K562 (cell line): ENCODE data around the gene CAV1. TPM values are rescaled to one million over a fixed set of nuclear protein-coding genes. Genes with fewer than 3 reads are reported as not detected.

Experiments
- ARHGAP35 ChIP-seq: fragments of 450-650 bp; IDR thresholded peaks from 2 replicates; pipeline ENCODE4 v1.6.1; 2018; ENCODE audit not compliant: partially characterized antibody
- ETV5 ChIP-seq: sonication (generic); formaldehyde crosslinking; IDR thresholded peaks from 2 replicates; pipeline ENCODE4 v1.4.0; 2020; ENCODE audit warnings: low read depth, mild to moderate bottlenecking, missing genetic modification reagents
- ETV6 ChIP-seq, 3 experiments: fragments of 150-350 bp in 1 of 3; sonication (generic) in 1 of 3; formaldehyde crosslinking in 1 of 3; IDR thresholded peaks; 2 replicates each; pipeline versions ENCODE4 v1.6.1 to v1.8.0; 2014 to 2022; ENCODE audit warnings: borderline replicate concordance in 2 of 3, low read depth in 2 of 3, antibody characterized with exemption in 1 of 3, low read length in 1 of 3, mild to moderate bottlenecking in 1 of 3, missing genetic modification reagents in 1 of 3
- GATA2 ChIP-seq: sonication (generic); formaldehyde crosslinking; IDR thresholded peaks from 2 replicates; pipeline ENCODE4 v1.4.0; 2020; ENCODE audit warnings: mild to moderate bottlenecking, missing genetic modification reagents
- JUN ChIP-seq, 2 experiments: sonication (generic) in 1 of 2; formaldehyde crosslinking in 1 of 2; IDR thresholded peaks; 2 replicates each; pipeline versions ENCODE4 v1.6.1 to v1.8.0; 2012 to 2022; ENCODE audit warnings: borderline replicate concordance in 2 of 2, mild to moderate bottlenecking in 2 of 2, improper control_type of control experiment in 1 of 2, low read depth in 1 of 2, low read length in 1 of 2, missing genetic modification reagents in 1 of 2
- NRF1 ChIP-seq, 2 experiments: fragments of 450-650 bp; IDR thresholded peaks in 1 of 2; conservative IDR thresholded peaks in 1 of 2; 2 replicates each; pipeline ENCODE4 v1.6.1; 2014; ENCODE audit warnings: mild to moderate bottlenecking in 2 of 2
- SRSF3 ChIP-seq: fragments of 200-400 bp; formaldehyde crosslinking; IDR thresholded peaks from 2 replicates; pipeline ENCODE4 v1.6.1; 2016; ENCODE audit warnings: mild to moderate bottlenecking, low read length, moderate library complexity; ENCODE audit not compliant: insufficient read depth
- SRSF7 ChIP-seq: fragments of 200-400 bp; formaldehyde crosslinking; optimal IDR thresholded peaks from 2 replicates; pipeline ENCODE3; 2017; ENCODE audit warnings: mild to moderate bottlenecking, low read depth, low read length
- TBL1XR1 ChIP-seq, 2 experiments: IDR thresholded peaks; 2 replicates each; pipeline ENCODE4 v1.6.1; 2012; ENCODE audit warnings: improper control_type of control experiment in 2 of 2, low read length in 2 of 2, mild to moderate bottlenecking in 1 of 2
- ZFP30 ChIP-seq: fragments of 250-450 bp; sonication (Bioruptor Pico); IDR thresholded peaks from 2 replicates; pipeline ENCODE4 v1.8.0; 2022; ENCODE audit warnings: moderate library complexity, mild to moderate bottlenecking, inconsistent platforms, borderline replicate concordance
- ZFP36 ChIP-seq: fragments of 150-350 bp; IDR thresholded peaks from 2 replicates; pipeline ENCODE4 v1.6.1; 2018; ENCODE audit warnings: low read length, low read depth; ENCODE audit not compliant: partially characterized antibody
- ZNF175 ChIP-seq: fragments of 200-800 bp; sonication (Bioruptor generic); IDR thresholded peaks from 2 replicates; pipeline ENCODE4 v1.6.1; 2016; ENCODE audit warnings: low read depth, mild to moderate bottlenecking, missing genetic modification characterization, missing compliant biosample characterization
- ZNF232 ChIP-seq: sonication (generic); formaldehyde crosslinking; IDR thresholded peaks from 2 replicates; pipeline ENCODE4 v1.8.0; 2022; ENCODE audit warnings: mild to moderate bottlenecking, missing genetic modification reagents
- polyA plus RNA-seq, 8 experiments: library from polyadenylated mRNA; depleted of rRNA in 4 of 8; stranded (reverse) in 5 of 8; unstranded in 3 of 8; fragments of >200 nt; fragmentation: Nextera tagmentation in 2 of 8; fragmentation: Illumina TruSeq in 1 of 8; extraction: Ambion mirVana in 2 of 8; extraction: Trizol in 1 of 8; gene quantifications; 2 replicates each; pipeline versions ENCODE4 v1.2.1 to v1.2.3, GENCODE V29; 2011 to 2014; ENCODE audit warnings: inconsistent platforms in 1 of 8, missing spikeins in 1 of 8
- total RNA-seq, 7 experiments: library from RNA; depleted of rRNA in 6 of 7; stranded (reverse); fragments of >200 nt in 6 of 7; fragmentation: Illumina TruSeq in 2 of 7; extraction: Trizol in 2 of 7; gene quantifications; 2 replicates each; pipeline versions ENCODE4 v1.2.1 to v1.2.3, GENCODE V29; 2011 to 2021; ENCODE audit warnings: low replicate concordance in 1 of 7
- TF ChIP-seq, protein P1 (sequence below): fragments of 250-450 bp; sonication (Bioruptor Pico); IDR thresholded peaks from 2 replicates; pipeline ENCODE4 v1.4.0; 2020; ENCODE audit warnings: borderline replicate concordance

The CAV1 gene
- total and polyA plus RNA-seq, 9 of the 15 experiments (the other 6 are each of a cell fraction or from before 2014, with no cell fraction given) = 0.08 to 1.5 (median 0.63) TPM

DNA sequence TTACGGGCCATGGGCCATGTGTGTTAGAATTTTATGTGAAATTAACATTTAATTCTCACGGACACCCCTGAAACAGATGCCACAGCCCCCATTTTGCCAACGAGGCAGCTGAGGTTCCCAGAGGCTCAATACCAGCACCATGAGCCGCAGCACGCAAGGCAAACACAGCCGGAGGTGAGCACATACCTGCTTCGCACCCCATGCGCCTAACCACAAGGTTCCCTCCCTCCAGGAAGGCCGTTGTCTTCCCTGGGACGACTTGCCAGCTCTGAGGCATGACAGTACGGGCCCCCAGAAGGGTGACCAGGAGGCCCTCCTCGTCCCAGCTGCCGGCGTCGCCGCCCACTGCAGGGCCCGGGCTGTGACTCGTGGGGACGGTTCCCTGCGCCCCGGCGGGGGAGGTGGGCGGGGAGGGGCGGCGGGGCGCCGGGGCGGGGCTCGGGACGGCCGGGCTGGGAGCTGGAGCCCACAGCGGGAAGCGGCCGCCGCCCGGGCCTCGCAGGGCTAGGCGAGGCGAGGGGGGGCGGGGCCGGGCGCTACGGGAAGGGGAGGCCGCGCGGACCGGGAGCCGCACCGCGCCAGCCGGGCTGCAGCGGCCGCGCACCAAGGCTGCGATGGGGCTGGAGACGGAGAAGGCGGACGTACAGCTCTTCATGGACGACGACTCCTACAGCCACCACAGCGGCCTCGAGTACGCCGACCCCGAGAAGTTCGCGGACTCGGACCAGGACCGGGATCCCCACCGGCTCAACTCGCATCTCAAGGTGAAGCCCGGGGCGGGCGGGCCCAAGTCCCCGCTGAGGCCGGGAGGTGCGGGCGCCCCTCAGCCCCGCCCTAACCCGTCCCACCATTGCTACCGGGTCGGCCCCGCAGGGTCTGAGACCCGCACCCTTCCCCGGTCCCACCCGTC is 25.4 kb upstream of the CAV1 start, which contains the start of gene CAV2 (continued):
- TF ChIP-seq SRSF3 (no peak), ZNF175 (CRISPR knock-in tag) (no peak), JUN (IDR thresholded peaks at IDR 0.05; ENCODE audit: borderline replicate concordance, low read depth, low read length) (no peak), JUN (CRISPR knock-in tag; IDR thresholded peaks at IDR 0.05; ENCODE audit: borderline replicate concordance) (no peak), ETV6 (IDR thresholded peaks at IDR 0.05; ENCODE audit: borderline replicate concordance in 1 of 2, low read depth in 2 of 2, low read length in 1 of 2) (no peak), ETV6 (CRISPR knock-in tag; IDR thresholded peaks at IDR 0.05; ENCODE audit: borderline replicate concordance) (no peak), ETV5 (CRISPR knock-in tag) (no peak), ZFP30 (CRISPR knock-in tag) (no peak), ARHGAP35 (no peak), ZNF232 (CRISPR knock-in tag) (peak; percentile 24; the same call in 1 of the 2 replicates), NRF1 (conservative IDR thresholded peaks at IDR 0.05 in 1 of 2, IDR thresholded peaks at IDR 0.05 in 1 of 2) (peak in 1 of 2 experiments; percentile 40; a peak in 3 of 4 replicates), TBL1XR1 (IDR thresholded peaks at IDR 0.05; ENCODE audit: low read length in 2 of 2) (no peak), GATA2 (CRISPR knock-in tag) (no peak), SRSF7 (no peak), ZFP36 (peak; percentile 1)
- TF ChIP-seq, protein P1, sequence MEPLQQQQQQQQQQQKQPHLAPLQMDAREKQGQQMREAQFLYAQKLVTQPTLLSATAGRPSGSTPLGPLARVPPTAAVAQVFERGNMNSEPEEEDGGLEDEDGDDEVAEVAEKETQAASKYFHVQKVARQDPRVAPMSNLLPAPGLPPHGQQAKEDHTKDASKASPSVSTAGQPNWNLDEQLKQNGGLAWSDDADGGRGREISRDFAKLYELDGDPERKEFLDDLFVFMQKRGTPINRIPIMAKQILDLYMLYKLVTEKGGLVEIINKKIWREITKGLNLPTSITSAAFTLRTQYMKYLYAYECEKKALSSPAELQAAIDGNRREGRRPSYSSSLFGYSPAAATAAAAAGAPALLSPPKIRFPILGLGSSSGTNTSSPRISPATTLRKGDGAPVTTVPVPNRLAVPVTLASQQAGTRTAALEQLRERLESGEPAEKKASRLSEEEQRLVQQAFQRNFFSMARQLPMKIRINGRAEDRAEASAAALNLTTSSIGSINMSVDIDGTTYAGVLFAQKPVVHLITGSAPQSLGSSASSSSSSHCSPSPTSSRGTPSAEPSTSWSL (CRISPR knock-in tag) = no peak
